SIG-M5 (cell line): ENCODE data around the gene ADAMTS3.

Experiments
- DNase-seq: peaks from one replicate; lab custom pipeline; 2025; lab: John Stamatoyannopoulos, UW

Gene ADAMTS3

DNA sequence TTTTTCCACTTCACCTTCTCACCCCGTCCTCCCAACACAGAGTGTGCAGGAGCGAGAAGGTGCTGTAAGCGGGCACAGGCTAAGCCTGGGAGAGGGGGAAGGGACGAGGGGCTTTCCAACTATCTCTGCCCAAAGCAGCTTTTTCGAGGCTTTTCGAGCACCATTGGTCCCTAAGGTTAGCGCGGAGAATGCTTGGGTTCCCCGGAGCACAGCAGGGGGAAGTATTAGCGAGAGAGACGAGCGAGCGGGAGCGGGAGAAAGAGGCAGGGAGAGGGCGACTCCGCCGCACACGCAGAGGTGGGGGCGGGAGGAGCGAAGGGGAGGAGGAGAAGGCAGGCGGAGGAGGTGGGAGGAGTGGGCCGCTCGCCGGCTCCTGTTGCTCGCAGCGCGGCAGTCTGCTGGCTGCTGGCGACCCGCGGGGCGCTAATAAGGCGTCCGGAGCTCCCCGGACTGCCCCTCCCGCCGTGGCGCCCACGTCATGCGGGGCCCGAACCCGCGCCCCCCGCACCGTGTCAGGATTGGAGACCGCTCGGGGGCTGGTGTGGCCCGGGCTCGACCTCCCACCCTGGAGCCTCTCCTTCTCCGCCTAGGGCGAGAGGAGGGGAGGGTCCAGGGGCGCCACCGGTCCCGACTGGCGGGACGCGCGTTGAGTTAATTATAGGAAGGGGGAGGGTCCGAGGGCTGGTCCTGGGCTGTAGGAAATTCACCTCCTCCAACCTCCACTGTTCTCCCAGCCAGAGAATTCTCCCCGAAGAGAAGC is at the start of gene ADAMTS3:
Gene ADAMTS3 (minus strand): TSS at position 263 of the 760 bp plus-strand sequence. CDS start 459 bp downstream, outside the sequence.
- DNase-seq = no peak

DNA sequence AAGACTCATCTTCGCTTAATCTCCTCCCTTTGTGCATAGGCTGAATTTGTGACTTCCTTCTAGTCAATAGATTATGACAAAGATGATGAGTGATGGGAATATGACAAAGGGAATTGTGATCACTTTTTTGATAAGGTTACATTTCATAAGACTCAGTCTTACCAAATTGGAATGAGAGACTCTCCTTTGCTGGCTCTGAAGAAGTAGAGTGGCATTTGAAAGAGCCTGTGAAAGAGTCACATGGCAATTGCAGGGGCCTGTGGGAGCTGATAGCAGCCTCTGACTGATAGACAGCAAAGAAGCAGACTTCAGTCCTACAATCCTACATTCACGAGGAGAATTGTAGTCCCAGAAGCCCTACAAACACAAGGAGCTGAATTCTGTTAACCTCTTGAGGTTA is 44.9 kb upstream of the ADAMTS3 start:
- DNase-seq = no peak

DNA sequence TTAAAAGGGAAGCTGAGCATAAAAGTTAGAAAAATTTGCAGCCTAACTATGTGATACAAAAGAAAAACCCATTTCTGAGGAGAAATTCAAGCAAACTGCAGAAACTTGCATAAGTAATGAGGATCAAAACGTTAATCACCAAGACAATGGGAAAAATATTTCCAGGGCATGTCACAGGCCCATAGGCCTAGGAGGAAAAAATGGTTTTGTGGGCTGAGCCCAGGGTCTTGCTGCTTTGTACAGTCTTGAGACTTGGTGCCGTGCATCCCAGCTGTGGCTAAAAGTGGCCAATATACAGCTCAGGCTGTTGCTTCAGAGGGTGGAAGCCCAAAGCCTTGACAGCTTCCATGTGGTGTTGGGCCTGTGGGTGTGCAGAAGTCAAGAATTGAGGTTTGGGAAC is 37.7 kb upstream of the ADAMTS3 start:
- no peak for DNase-seq

- no peak for DNase-seq
Measured at GRCh38 chr4:72604324-72604723, 35.3 kb upstream of the ADAMTS3 start.

GRCh38 chr4:72602396-72603376 is 33.7 kb upstream of the ADAMTS3 start:
- no peak for DNase-seq

- no peak for DNase-seq
Measured at GRCh38 chr4:72591547-72592454, 22.8 kb upstream of the ADAMTS3 start.

- DNase-seq = no peak
Measured at GRCh38 chr4:72587334-72587733, 18.3 kb upstream of the ADAMTS3 start.

GRCh38 chr4:72582853-72583252 is 13.8 kb upstream of the ADAMTS3 start:
- DNase-seq = no peak

- no peak for DNase-seq
Measured at GRCh38 chr4:72577211-72577610, 8.2 kb upstream of the ADAMTS3 start.

GRCh38 chr4:72571337-72571736 is 2.3 kb upstream of the ADAMTS3 start:
- no peak for DNase-seq

DNA sequence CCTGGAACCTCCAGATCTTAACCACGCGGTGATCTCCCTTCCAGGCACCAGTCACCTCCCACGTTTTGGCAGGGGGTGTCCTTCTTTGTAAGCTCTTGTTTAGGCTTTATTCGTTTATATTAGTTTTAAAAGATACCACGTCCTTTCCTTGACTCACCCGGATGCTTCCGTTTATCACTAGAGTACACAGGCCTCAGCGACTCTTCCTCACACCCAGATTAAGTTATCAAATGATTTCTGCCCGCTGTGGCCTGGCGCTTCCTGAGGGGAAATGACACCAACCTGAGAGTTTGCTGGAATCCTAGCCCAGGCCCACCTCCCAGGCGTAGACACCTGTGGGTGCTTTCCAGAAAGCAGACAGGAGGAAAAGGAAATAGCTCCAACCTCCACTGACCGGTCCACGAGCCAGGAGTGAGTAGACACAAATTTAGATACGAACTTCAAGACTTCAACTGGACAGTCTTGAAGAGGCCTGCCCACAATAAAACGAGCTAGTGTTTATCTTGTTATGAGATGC is 756 bp upstream of the ADAMTS3 start:
- DNase-seq = no peak

DNA sequence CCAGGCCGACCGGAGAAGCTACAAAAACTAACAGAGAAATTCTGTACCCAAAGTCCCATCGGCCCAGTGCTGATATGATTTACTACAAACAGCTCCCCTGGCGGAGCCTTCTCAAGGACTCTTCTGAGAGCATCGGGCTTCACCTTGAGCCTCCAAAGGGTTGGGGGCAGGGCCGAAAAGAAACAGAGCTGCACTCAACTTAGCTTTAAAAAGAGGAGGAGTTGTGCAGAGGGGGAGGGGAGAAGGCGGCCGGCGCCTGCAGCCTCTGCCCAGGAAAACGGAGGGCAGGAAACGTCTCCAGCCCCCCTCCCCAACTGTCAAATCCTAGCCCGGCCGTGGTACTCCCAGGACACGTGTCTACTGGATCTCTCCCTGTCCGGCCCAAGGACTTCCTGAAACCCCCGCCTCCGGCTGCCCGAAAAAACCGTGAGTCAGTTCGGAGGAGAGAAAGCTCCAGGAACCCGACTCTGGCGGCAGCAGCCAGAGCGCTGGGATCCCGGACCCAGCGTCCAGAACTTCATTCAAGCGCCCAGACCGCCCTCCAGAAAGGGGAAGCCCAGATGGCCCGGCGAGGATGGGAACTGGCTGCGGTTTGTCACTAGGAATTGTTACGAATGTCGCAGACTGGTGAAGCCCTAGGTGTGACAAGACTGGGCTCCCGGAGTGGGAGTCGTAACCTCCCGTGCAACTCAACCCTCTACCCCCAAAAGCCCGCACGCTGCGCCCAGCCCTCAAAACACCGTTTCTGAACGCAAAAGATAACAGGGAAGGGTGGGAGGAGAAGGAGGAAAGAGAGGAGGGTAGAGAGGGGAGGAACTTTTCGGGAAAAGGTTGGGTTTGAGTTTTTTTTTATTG is 973 bp downstream of the ADAMTS3 start:
- no peak for DNase-seq

DNA sequence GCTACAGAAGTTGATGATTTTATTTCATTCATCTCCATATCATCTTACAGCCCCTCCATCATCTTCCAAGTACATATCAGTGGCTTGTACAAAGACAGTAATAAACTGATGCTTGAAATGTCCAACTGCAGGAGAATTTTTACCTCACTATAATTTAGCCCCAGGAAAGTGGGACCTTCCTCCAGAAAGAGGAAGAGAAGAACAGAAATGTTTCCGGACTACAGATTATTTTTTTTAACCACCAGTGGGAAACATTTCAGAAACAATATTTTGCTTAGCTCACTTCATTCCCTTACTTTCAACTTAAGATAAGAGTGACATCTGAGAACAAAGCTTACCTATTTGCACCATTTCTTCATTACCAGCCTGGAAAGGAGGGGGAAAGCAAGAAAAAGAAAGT is 2.0 kb downstream of the ADAMTS3 start:
- DNase-seq = no peak

GRCh38 chr4:72566464-72566972 is 2.5 kb downstream of the ADAMTS3 start:
- DNase-seq = no peak

- DNase-seq = no peak
Measured at GRCh38 chr4:72564789-72565188, 4.2 kb downstream of the ADAMTS3 start.

GRCh38 chr4:72564184-72564583 is 4.8 kb downstream of the ADAMTS3 start:
- no peak for DNase-seq

GRCh38 chr4:72558655-72559054 is 10.4 kb downstream of the ADAMTS3 start:
- no peak for DNase-seq

DNA sequence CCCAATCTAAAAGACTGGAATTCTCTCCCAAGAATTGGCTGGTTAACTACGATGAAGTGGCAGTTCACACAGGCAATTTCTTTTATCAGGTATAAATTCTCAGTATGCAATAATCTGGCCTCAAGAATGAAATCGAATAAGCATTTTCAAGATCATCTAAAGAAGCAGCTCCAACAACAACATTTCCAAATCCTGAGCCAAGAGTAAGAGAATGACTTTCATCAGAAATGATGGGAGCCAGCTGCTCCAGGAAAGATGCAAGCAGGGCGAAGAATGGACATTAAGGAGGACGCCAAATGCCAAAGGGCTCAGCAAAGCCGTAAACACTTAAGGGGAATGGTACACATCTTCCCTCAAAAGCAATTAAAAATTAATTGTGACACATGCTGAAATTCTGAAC is 12.0 kb downstream of the ADAMTS3 start:
- no peak for DNase-seq

DNA sequence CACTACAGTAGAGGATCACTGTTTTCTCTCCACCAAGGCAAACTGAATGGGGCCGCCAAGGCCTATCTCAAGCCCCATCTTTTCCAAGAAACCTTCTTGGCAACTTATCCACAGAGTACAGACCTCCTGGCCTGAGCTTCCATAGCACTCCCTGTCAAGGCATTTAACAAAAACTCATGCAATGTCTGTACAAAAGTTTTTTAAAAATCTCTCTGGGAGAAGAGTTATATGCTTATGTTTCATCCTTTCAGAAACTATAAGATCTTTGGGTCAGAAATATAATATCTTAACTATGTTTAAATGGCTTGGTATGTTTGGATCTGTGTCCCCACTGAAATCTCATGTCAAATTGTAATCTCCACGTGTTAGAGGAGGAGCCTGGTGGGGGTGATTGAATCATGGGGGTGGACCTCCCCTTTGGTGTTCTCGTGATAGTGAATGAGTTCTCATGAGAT is 13.6 kb downstream of the ADAMTS3 start:
- DNase-seq = no peak

- DNase-seq = no peak
Measured at GRCh38 chr4:72553540-72554337, 15.3 kb downstream of the ADAMTS3 start.
